OCI-LY1 (cell line): ENCODE measurements around the gene DENND1B.
A peak's percentile ranks its signal among the peaks of the same experiment; 100 is the strongest.

Source experiments
- H2AFZ ChIP-seq: fragments of 200-600 bp; sonication (generic), shearing (Covaris generic); 2 replicates; pipeline ENCODE4 v1.6.0; 2014; ENCODE audit warnings: antibody characterized with exemption, mild to moderate bottlenecking, low read length
- H3F3A ChIP-seq: fragments of 200-600 bp; sonication (generic), shearing (Covaris generic); 2 replicates; pipeline ENCODE4 v1.6.0; 2014; ENCODE audit warnings: mild to moderate bottlenecking, antibody characterized with exemption, low read length, moderate library complexity; ENCODE audit not compliant: insufficient read depth
- H3K27ac ChIP-seq: fragments of 200-600 bp; sonication (generic); 2 replicates; pipeline ENCODE4 v1.5.1; 2014; ENCODE audit warnings: low read length, mixed run types, mild to moderate bottlenecking, low read depth; ENCODE audit not compliant: poor library complexity, severe bottlenecking
- H3K27me3 ChIP-seq: fragments of 200-600 bp; sonication (generic); 2 replicates; pipeline ENCODE4 v1.6.0; 2014; ENCODE audit warnings: antibody characterized with exemption, mild to moderate bottlenecking, low read length, moderate library complexity; ENCODE audit not compliant: insufficient read depth
- H3K36me3 ChIP-seq: fragments of 200-600 bp; sonication (generic); 2 replicates; pipeline ENCODE4 v1.6.1; 2014; ENCODE audit warnings: mild to moderate bottlenecking, antibody characterized with exemption, low read length, moderate library complexity, mixed read lengths; ENCODE audit not compliant: insufficient read depth
- H3K4me1 ChIP-seq: fragments of 200-600 bp; sonication (generic); 2 replicates; pipeline ENCODE4 v1.5.1; 2014; ENCODE audit warnings: mild to moderate bottlenecking, low read length, moderate library complexity; ENCODE audit not compliant: insufficient read depth, severe bottlenecking
- H3K4me2 ChIP-seq: fragments of 200-600 bp; sonication (generic), shearing (Covaris generic); 2 replicates; pipeline ENCODE4 v1.6.1; 2014; ENCODE audit warnings: low read length
- H3K4me3 ChIP-seq: fragments of 200-600 bp; sonication (generic); 2 replicates; pipeline ENCODE4 v1.5.1; 2014; ENCODE audit warnings: low read length, low read depth, mild to moderate bottlenecking, mixed read lengths; ENCODE audit not compliant: poor library complexity, severe bottlenecking
- H3K79me2 ChIP-seq: fragments of 200-600 bp; shearing (Covaris generic); 2 replicates; pipeline ENCODE4 v1.6.1; 2016; ENCODE audit warnings: mixed run types, low read length, mixed read lengths; ENCODE audit not compliant: insufficient read depth
- H3K9ac ChIP-seq: fragments of 200-600 bp; sonication (generic), shearing (Covaris generic); 2 replicates; pipeline ENCODE4 v1.6.1; 2014; ENCODE audit warnings: mild to moderate bottlenecking, low read length, mixed read lengths
- H3K9me2 ChIP-seq: fragments of 200-600 bp; sonication (generic), shearing (Covaris generic); 2 replicates; pipeline ENCODE4 v1.6.1; 2014; ENCODE audit warnings: low read depth, mild to moderate bottlenecking, low read length, mixed read lengths
- H3K9me3 ChIP-seq: fragments of 200-600 bp; shearing (Covaris generic); 2 replicates; pipeline ENCODE4 v1.6.1; 2014; ENCODE audit warnings: low read length, mixed read lengths
- H4K20me1 ChIP-seq: fragments of 200-600 bp; sonication (generic), shearing (Covaris generic); 2 replicates; pipeline ENCODE4 v1.6.0; 2016; ENCODE audit warnings: mild to moderate bottlenecking, low read length; ENCODE audit not compliant: insufficient read depth
- EZH2 ChIP-seq: fragments of 200-600 bp; sonication (generic), shearing (Covaris generic); IDR thresholded peaks from 2 replicates; pipeline ENCODE4 v1.8.0; 2017; ENCODE audit warnings: borderline replicate concordance, mixed run types, mild to moderate bottlenecking, antibody characterized with exemption, low read length, moderate library complexity, mixed read lengths
- TF ChIP-seq, protein P1 (sequence below): fragments of 200-600 bp; sonication (generic), shearing (Covaris generic); IDR thresholded peaks from 2 replicates; pipeline ENCODE4 v1.5.1; 2017; ENCODE audit warnings: mild to moderate bottlenecking, antibody characterized with exemption, low read length, moderate library complexity, mixed read lengths

The DENND1B gene

DNA sequence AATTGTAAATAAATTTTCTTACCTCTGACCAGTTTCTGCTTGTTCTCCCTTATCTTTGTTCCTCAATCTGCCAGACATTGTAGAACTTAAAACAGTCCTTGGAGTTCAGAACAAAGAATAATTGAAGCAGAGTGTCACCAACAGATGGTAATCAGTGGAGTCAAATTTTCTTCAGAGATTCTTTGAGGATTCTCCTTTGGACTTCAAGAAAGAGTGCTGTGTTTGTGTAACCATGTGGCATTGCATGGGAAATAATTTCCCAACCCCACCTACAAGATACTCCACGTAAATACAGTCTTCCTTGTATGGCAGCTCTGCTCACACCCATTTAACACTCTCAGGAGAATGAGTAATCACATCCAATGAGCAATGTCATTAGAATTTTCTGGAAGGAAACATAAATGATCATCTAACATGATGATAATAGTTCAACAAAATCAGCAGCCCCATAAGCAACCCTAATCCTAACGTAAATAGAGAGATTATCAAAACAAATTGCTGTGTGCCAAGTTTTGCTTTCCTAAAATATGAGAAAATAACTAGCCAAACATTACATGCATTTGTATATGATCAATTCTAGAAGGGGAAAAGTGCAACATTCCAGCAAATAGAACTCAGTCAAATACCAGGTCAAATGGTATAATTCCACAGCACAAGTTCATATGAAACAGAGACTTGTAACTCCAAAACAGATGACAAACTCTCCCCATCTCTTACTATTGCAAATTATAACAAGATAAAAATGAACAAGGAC lies 6.9 kb upstream of the DENND1B start:
- no peak overlapping the region for H3K4me2 ChIP-seq
- H3F3A ChIP-seq, result no peaks in the 10 kb centered on the region
- H3K9me3 ChIP-seq, result peaks cover 3% of the 10 kb centered on the region; the same call in 1 of the 2 replicates
- H4K20me1 ChIP-seq, result no peaks in the 10 kb centered on the region
- H3K79me2 ChIP-seq, result no peaks in the 10 kb centered on the region
- H3K27me3 ChIP-seq, result no peaks in the 10 kb centered on the region
- no peak overlapping the region for H3K27ac ChIP-seq
- H3K9ac ChIP-seq, result no peak overlapping the region
- TF ChIP-seq, protein P1, sequence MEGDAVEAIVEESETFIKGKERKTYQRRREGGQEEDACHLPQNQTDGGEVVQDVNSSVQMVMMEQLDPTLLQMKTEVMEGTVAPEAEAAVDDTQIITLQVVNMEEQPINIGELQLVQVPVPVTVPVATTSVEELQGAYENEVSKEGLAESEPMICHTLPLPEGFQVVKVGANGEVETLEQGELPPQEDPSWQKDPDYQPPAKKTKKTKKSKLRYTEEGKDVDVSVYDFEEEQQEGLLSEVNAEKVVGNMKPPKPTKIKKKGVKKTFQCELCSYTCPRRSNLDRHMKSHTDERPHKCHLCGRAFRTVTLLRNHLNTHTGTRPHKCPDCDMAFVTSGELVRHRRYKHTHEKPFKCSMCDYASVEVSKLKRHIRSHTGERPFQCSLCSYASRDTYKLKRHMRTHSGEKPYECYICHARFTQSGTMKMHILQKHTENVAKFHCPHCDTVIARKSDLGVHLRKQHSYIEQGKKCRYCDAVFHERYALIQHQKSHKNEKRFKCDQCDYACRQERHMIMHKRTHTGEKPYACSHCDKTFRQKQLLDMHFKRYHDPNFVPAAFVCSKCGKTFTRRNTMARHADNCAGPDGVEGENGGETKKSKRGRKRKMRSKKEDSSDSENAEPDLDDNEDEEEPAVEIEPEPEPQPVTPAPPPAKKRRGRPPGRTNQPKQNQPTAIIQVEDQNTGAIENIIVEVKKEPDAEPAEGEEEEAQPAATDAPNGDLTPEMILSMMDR, result no peak
- no peak for TF ChIP-seq EZH2
- no peaks in the 10 kb centered on the region for H3K9me2 ChIP-seq
- H3K4me1 ChIP-seq, result peaks cover 6% of the 10 kb centered on the region
- no peak overlapping the region for H3K4me3 ChIP-seq
- H2AFZ ChIP-seq, result no peak overlapping the region
- no peaks in the 10 kb centered on the region for H3K36me3 ChIP-seq

DNA sequence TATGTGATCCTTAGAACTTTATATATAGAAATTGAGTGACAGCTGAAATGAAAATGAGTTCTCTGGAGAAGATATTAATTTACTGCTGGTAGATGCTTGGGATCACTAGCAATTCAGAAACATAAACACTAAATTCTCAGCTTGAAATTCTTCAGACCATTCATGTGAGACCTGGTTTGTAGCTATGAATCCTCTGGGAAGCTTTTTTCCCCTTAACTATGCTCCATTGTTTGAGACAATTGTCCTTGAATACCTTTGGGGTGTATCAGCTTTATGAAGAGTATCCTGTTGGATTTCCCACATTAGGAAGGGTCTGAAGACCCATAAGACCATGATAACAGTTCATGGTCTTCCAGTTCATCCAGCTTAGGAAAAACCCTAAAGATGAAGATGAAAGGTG lies 4.6 kb upstream of the DENND1B start:
- no peaks in the 10 kb centered on the region for H3K36me3 ChIP-seq
- no peak overlapping the region for H3K9ac ChIP-seq
- H3K9me2 ChIP-seq, result no peaks in the 10 kb centered on the region
- H4K20me1 ChIP-seq, result no peaks in the 10 kb centered on the region
- no peak for TF ChIP-seq EZH2
- H3K4me1 ChIP-seq, result peaks cover 24% of the 10 kb centered on the region
- H2AFZ ChIP-seq, result no peak overlapping the region
- H3F3A ChIP-seq, result peaks cover 3% of the 10 kb centered on the region; the same call in 1 of the 2 replicates
- peaks cover 3% of the 10 kb centered on the region; the same call in 1 of the 2 replicates for H3K9me3 ChIP-seq
- no peak overlapping the region for H3K27ac ChIP-seq
- no peak overlapping the region for H3K4me3 ChIP-seq
- no peaks in the 10 kb centered on the region for H3K27me3 ChIP-seq
- H3K79me2 ChIP-seq, result no peaks in the 10 kb centered on the region
- no peak overlapping the region for H3K4me2 ChIP-seq

DNA sequence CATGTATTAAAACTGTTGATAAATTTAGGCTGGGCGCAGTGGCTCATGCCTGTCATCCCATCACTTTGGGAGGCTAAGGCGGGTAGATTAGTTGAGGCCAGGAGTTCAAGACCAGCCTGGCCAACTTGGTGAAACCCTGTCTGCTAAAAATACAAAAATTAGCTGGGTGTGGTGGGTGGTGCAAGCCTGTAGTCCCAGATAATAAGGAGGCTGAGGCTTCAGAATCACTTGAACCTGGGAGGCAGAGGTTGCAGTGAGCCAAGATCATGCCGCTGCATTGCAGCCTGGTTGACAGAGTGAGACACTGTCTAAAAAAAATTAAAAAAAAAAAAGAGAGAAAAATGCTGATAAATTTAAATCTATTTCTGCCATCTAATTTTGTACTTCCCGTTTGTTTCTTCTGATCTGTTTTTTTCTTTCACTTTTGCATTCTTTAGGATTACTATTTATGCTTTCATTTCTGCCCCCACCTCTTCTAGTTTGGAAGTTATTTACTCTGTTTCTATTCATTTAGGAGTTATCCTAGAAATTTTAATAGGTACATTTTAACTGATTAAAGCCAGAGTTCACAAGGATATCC lies 3.2 kb upstream of the DENND1B start:
- peaks cover 3% of the 10 kb centered on the region; the same call in 1 of the 2 replicates for H3K9me3 ChIP-seq
- H3K9me2 ChIP-seq, result no peaks in the 10 kb centered on the region
- no peaks in the 10 kb centered on the region for H4K20me1 ChIP-seq
- H3K9ac ChIP-seq, result no peak overlapping the region
- no peak overlapping the region for H3K27ac ChIP-seq
- no peak overlapping the region for H3K4me2 ChIP-seq
- H3K36me3 ChIP-seq, result no peaks in the 10 kb centered on the region
- H3K4me3 ChIP-seq, result no peak overlapping the region
- TF ChIP-seq EZH2, result no peak
- TF ChIP-seq, protein P1, result no peak
- peak overlapping the region; percentile 45; the same call in 1 of the 2 replicates for H2AFZ ChIP-seq
- peaks cover 31% of the 10 kb centered on the region for H3K4me1 ChIP-seq
- peaks cover 3% of the 10 kb centered on the region; the same call in 1 of the 2 replicates for H3F3A ChIP-seq
- no peaks in the 10 kb centered on the region for H3K27me3 ChIP-seq
- H3K79me2 ChIP-seq, result peaks cover 11% of the 10 kb centered on the region
